Spinal cord (tissue), 10 donors: ENCODE results near the gene ATAD3A. TPM values are rescaled to one million over a fixed set of nuclear protein-coding genes. Genes with fewer than 3 reads are reported as not detected.
"Not testable (repeated sequence)": the region's sequence is repeated elsewhere in the genome, so short reads cannot be mapped to it uniquely, and the experiment has no call there.

ENCODE experiments used
- DNase-seq, 6 donors: peaks; one replicate each; pipeline versions ENCODE4 v3.0.0 to v3.0.0-alpha.2; 2013 to 2015; ENCODE audit warnings: low spot score in 6 of 6, low read depth in 4 of 6
- H3K27ac ChIP-seq: one replicate; pipeline ENCODE4 v1.5.1; 2013; ENCODE audit warnings: low read depth, low read length, control low read depth
- H3K27me3 ChIP-seq: one replicate; pipeline ENCODE4 v1.6.1; 2013; ENCODE audit warnings: low read length; ENCODE audit not compliant: control insufficient read depth, insufficient read depth
- H3K36me3 ChIP-seq: one replicate; pipeline ENCODE4 v1.6.1; 2013; ENCODE audit warnings: low read length; ENCODE audit not compliant: control insufficient read depth, insufficient read depth
- H3K4me1 ChIP-seq: one replicate; pipeline ENCODE4 v1.6.1; 2013; ENCODE audit warnings: low read length; ENCODE audit not compliant: control insufficient read depth, insufficient read depth
- H3K4me3 ChIP-seq: one replicate; pipeline ENCODE4 v1.5.1; 2013; ENCODE audit warnings: low read depth, low read length, control low read depth
- H3K9me3 ChIP-seq: one replicate; pipeline ENCODE4 v1.6.1; 2013; ENCODE audit warnings: low read length; ENCODE audit not compliant: control insufficient read depth, insufficient read depth
- WGBS: methylation state at CpG from one replicate; pipeline ENCODE4 v1.1.5; 2013; ENCODE audit warnings: missing lambda C conversion rate; ENCODE audit not compliant: insufficient coverage; 5-methylcytosine and 5-hydroxymethylcytosine counted together
- polyA plus RNA-seq, 2 donors: library from polyadenylated mRNA; unstranded; fragments of 120-200 nt; gene quantifications; one replicate each; pipeline ENCODE4 v1.2.1, GENCODE V29; 2013; ENCODE audit not compliant: insufficient read length in 2 of 2
- total RNA-seq, 2 donors: library from RNA; depleted of rRNA in 1 of 2; stranded (reverse); fragments of 120-200 nt in 1 of 2; fragments of >200 nt in 1 of 2; gene quantifications; one replicate each; pipeline versions ENCODE4 v1.2.3 to v1.2.4, GENCODE V29; 2013 to 2014
- donor health status: healthy.

Gene ATAD3A
- total and polyA plus RNA-seq, 4 donors, result 9.0 to 45.7 (median 27.5) TPM

GRCh38 chr1:1487701-1488100, 24.3 kb upstream of the ATAD3A start:
- Histone ChIP-seq H3K4me1 (no peaks in the 10 kb centered on the region), H3K27ac (no peak overlapping the region), H3K36me3 (peaks cover 96% of the 10 kb centered on the region), H3K4me3 (no peak overlapping the region), H3K9me3 (no peaks in the 10 kb centered on the region), H3K27me3 (no peaks in the 10 kb centered on the region)
- DNase-seq, result no peak
- WGBS, result 96% methylated on average over 18 of the region's 18 CpGs

- H3K4me1 ChIP-seq, result no peaks in the 10 kb centered on the region
- no peak for DNase-seq
- peaks cover 89% of the 10 kb centered on the region for H3K36me3 ChIP-seq
- no peak overlapping the region for H3K4me3 ChIP-seq
- H3K27me3 ChIP-seq, result no peaks in the 10 kb centered on the region
- WGBS, result 98% methylated on average over 14 of the region's 16 CpGs
- no peak overlapping the region for H3K27ac ChIP-seq
- H3K9me3 ChIP-seq, result no peaks in the 10 kb centered on the region
Observed at GRCh38 chr1:1489231-1489630, 22.7 kb upstream of the ATAD3A start.

GRCh38 chr1:1489861-1490260, 22.1 kb upstream of the ATAD3A start:
- peaks cover 89% of the 10 kb centered on the region for H3K36me3 ChIP-seq
- H3K9me3 ChIP-seq, result no peaks in the 10 kb centered on the region
- DNase-seq, result no peak
- no peaks in the 10 kb centered on the region for H3K27me3 ChIP-seq
- H3K4me1 ChIP-seq, result no peaks in the 10 kb centered on the region
- no peak overlapping the region for H3K4me3 ChIP-seq
- no peak overlapping the region for H3K27ac ChIP-seq
- 98% methylated on average over 19 of the region's 19 CpGs for WGBS

GRCh38 chr1:1490633-1491230, 21.2 kb upstream of the ATAD3A start:
- no peaks in the 10 kb centered on the region for H3K9me3 ChIP-seq
- no peak for DNase-seq
- over 99% methylated on average over 18 of the region's 25 CpGs for WGBS
- no peaks in the 10 kb centered on the region for H3K27me3 ChIP-seq
- peaks cover 89% of the 10 kb centered on the region for H3K36me3 ChIP-seq
- H3K4me3 ChIP-seq, result no peak overlapping the region
- H3K4me1 ChIP-seq, result no peaks in the 10 kb centered on the region
- H3K27ac ChIP-seq, result no peak overlapping the region

- H3K27ac ChIP-seq, result no peak overlapping the region
- no peak overlapping the region for H3K4me3 ChIP-seq
- no peaks in the 10 kb centered on the region for H3K27me3 ChIP-seq
- 100% methylated on average over 9 of the region's 10 CpGs for WGBS
- no peaks in the 10 kb centered on the region for H3K9me3 ChIP-seq
- no peak for DNase-seq
- no peaks in the 10 kb centered on the region for H3K4me1 ChIP-seq
- H3K36me3 ChIP-seq, result peaks cover 87% of the 10 kb centered on the region
Observed at GRCh38 chr1:1491601-1492000, 20.4 kb upstream of the ATAD3A start.

GRCh38 chr1:1494311-1494710, 17.7 kb upstream of the ATAD3A start:
- not testable (repeated sequence) for DNase-seq, H3K27me3 ChIP-seq, H3K9me3 ChIP-seq, H3K27ac ChIP-seq, H3K4me1 ChIP-seq, H3K4me3 ChIP-seq
- WGBS, result 97% methylated on average over 21 of the region's 22 CpGs
- peaks cover 60% of the 10 kb centered on the region for H3K36me3 ChIP-seq

GRCh38 chr1:1495461-1495975, 16.4 kb upstream of the ATAD3A start:
- not testable (repeated sequence) for H3K9me3 ChIP-seq, DNase-seq, H3K4me3 ChIP-seq, H3K4me1 ChIP-seq, H3K27me3 ChIP-seq, H3K27ac ChIP-seq
- H3K36me3 ChIP-seq, result peaks cover 48% of the 10 kb centered on the region
- 99% methylated on average over 13 of the region's 18 CpGs for WGBS

GRCh38 chr1:1504777-1505365, 7.1 kb upstream of the ATAD3A start:
- DNase-seq, result peak in 2 of 6 donors; percentile 47 to 64
- 53% methylated on average over 9 of the region's 16 CpGs for WGBS
- not testable (repeated sequence) for H3K27ac ChIP-seq, H3K36me3 ChIP-seq, H3K4me3 ChIP-seq, H3K9me3 ChIP-seq, H3K4me1 ChIP-seq, H3K27me3 ChIP-seq

GRCh38 chr1:1505366-1505798, 6.6 kb upstream of the ATAD3A start:
- H3K4me1 ChIP-seq, H3K36me3 ChIP-seq, H3K27ac ChIP-seq, H3K27me3 ChIP-seq, H3K4me3 ChIP-seq, H3K9me3 ChIP-seq: not testable (repeated sequence)
- DNase-seq, result peak in 1 of 6 donors; percentile 16
- WGBS, result no CpG with 5 or more reads among the region's 22 CpGs

- not testable (repeated sequence) for H3K27me3 ChIP-seq, H3K27ac ChIP-seq, H3K36me3 ChIP-seq, H3K4me1 ChIP-seq, H3K9me3 ChIP-seq, DNase-seq, H3K4me3 ChIP-seq
- WGBS, result no CpG with 5 or more reads among the region's 5 CpGs
Observed at GRCh38 chr1:1505801-1506200, 6.2 kb upstream of the ATAD3A start.
